ENCODE results near the gene NPC1L1. TPM values are rescaled to one million over a fixed set of nuclear protein-coding genes. Genes with fewer than 3 reads are reported as not detected.
A peak's percentile ranks its signal among the peaks of the same experiment; 100 is the strongest.
"Not testable (repeated sequence)": the region's sequence is repeated elsewhere in the genome, so short reads cannot be mapped to it uniquely, and the experiment has no call there.

The NPC1L1 gene
- total and polyA plus RNA-seq, 7 experiments from 2014 or later: 0.11 to 0.32 (median 0.21) TPM; not detected in 3

DNA sequence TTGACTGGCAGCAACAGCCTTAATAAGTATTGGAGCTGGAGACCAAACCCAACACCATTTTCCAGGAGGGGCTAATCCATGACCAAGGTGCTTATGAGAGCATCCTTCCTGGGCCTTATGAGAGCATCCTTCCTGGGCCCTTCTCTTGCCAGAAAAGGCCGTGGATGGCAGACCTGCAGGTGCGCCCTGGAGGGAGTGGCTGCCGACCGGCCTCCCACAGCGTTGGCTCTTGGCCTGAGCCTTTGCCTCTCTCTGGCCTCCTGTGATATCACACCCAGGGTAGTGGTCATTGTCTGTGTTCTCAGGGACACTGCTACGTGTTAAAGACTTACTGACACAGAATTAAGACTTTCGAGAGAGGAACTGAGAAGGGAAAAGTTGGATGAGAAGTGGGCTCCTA lies 28.4 kb downstream of the NPC1L1 start:
- ChIA-PET POLR2A (no interaction called here), CTCF (no interaction called here)
- Mint-ChIP-seq H3K27me3 (peaks cover 0 to 9% (median 5%) of the 10 kb centered on the region in 5 donors), H3K9me3 (peaks cover 0 to 24% (median 7%) of the 10 kb centered on the region in 11 donors), H3K4me1 (no peaks in the 10 kb centered on the region), H3K36me3 (peaks cover 0 to 6% (median 3%) of the 10 kb centered on the region in 5 donors), H3K4me3 (no peak overlapping the region), H3K27ac (no peak overlapping the region)
- Histone ChIP-seq H3K4me3 (ENCODE audit: low read length) (no peak overlapping the region), H3K36me3 (ENCODE audit: control insufficient read depth in 2 of 3, insufficient read depth in 3 of 3, low read length in 3 of 3) (no peaks in the 10 kb centered on the region), H3K27ac (ENCODE audit: low read depth, low read length) (no peak overlapping the region), H3K9me3 (ENCODE audit: control insufficient read depth in 2 of 3, low read length in 3 of 3) (no peaks in the 10 kb centered on the region), H3K27me3 (ENCODE audit: control insufficient read depth in 2 of 2, insufficient read depth in 2 of 2, low read length in 2 of 2) (no peaks in the 10 kb centered on the region), H3K4me1 (ENCODE audit: control insufficient read depth in 2 of 2, insufficient read depth in 2 of 2, low read length in 2 of 2) (no peaks in the 10 kb centered on the region)
- DNase-seq: no peak
- ATAC-seq: no peak
- intact Hi-C loops (cut with micrococcal nuclease): no loop called here

DNA sequence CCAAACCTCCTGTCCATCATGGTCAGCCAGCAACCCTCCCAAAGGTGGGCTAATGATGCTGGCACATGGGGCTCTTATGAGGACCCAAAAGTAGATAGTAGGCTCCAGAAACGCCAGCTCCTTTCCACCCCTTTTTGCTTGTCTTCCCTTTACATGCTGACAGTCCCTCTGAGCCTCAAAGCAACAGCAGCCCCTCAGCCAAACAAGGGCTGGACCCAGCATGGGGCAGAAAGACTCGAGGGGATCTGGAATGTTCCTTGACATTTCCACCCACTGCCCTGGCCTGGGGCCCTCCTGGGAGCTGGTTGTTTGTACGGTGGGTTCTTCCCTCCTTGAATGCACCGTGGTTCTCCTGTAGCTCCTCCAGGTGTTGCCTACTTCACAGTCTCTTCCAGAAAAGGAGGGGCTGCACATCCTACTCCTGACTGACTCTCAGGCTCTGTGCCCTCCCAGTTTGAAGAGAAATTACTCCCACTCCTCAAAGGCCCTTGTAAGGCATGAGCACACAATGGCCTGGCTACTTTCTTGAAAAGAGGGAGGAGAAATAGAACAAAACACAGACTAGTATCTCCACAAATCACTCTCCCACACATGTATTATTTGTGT lies 29.2 kb downstream of the NPC1L1 start:
- no peak for DNase-seq
- Mint-ChIP-seq H3K4me3 (no peak overlapping the region), H3K4me1 (no peaks in the 10 kb centered on the region), H3K27ac (no peak overlapping the region), H3K36me3 (peaks cover 0 to 7% (median 4%) of the 10 kb centered on the region in 5 donors), H3K9me3 (peaks cover 0 to 24% (median 9%) of the 10 kb centered on the region in 11 donors), H3K27me3 (peaks cover 0 to 9% (median 5%) of the 10 kb centered on the region in 5 donors)
- no peak for ATAC-seq
- Histone ChIP-seq H3K4me1 (ENCODE audit: control insufficient read depth in 2 of 2, insufficient read depth in 2 of 2, low read length in 2 of 2) (no peaks in the 10 kb centered on the region), H3K27me3 (ENCODE audit: control insufficient read depth in 2 of 2, insufficient read depth in 2 of 2, low read length in 2 of 2) (no peaks in the 10 kb centered on the region), H3K4me3 (ENCODE audit: low read length) (no peak overlapping the region), H3K36me3 (ENCODE audit: control insufficient read depth in 2 of 3, insufficient read depth in 3 of 3, low read length in 3 of 3) (no peaks in the 10 kb centered on the region), H3K9me3 (ENCODE audit: control insufficient read depth in 2 of 3, low read length in 3 of 3) (no peaks in the 10 kb centered on the region), H3K27ac (ENCODE audit: low read depth, low read length) (no peak overlapping the region)
- POLR2A ChIA-PET: no interaction called here
- intact Hi-C loops (cut with micrococcal nuclease): no loop called here
- CTCF ChIA-PET: no interaction called here

DNA sequence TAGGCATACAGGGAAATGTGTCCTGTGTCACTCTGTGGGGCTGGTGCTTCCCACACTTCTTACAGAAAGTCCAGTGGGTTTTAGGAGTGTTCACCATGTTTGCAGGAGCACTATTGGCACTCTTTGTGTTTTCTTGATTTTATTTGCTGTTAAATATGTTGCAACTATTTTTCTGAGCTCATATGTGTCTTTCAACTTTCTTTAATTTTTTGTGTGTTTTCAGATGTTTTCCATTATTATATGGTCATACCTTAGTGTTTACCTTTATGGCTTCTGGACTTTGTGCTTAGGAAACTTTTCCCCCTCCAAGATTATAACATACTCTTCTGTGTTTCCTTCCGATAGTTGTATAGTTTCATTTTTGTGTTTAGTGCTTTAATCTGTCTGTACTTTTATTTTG lies 29.9 kb downstream of the NPC1L1 start:
- Mint-ChIP-seq H3K36me3 (peaks cover 0 to 10% (median 7%) of the 10 kb centered on the region in 5 donors), H3K4me3 (no peak overlapping the region), H3K27me3 (peaks cover 0 to 9% (median 5%) of the 10 kb centered on the region in 5 donors), H3K27ac (no peak overlapping the region), H3K9me3 (peaks cover 0 to 28% (median 9%) of the 10 kb centered on the region in 11 donors), H3K4me1 (no peaks in the 10 kb centered on the region)
- DNase-seq (no peak), ATAC-seq (no peak)
- Histone ChIP-seq H3K27ac (ENCODE audit: low read depth, low read length) (no peak overlapping the region), H3K36me3 (ENCODE audit: control insufficient read depth in 2 of 3, insufficient read depth in 3 of 3, low read length in 3 of 3) (no peaks in the 10 kb centered on the region), H3K4me1 (ENCODE audit: control insufficient read depth in 2 of 2, insufficient read depth in 2 of 2, low read length in 2 of 2) (no peaks in the 10 kb centered on the region), H3K9me3 (ENCODE audit: control insufficient read depth in 2 of 3, low read length in 3 of 3) (no peaks in the 10 kb centered on the region), H3K4me3 (ENCODE audit: low read length) (no peak overlapping the region), H3K27me3 (ENCODE audit: control insufficient read depth in 2 of 2, insufficient read depth in 2 of 2, low read length in 2 of 2) (no peaks in the 10 kb centered on the region)
- POLR2A ChIA-PET: no interaction called here
- CTCF ChIA-PET: no interaction called here
- intact Hi-C loops (cut with micrococcal nuclease): no loop called here

DNA sequence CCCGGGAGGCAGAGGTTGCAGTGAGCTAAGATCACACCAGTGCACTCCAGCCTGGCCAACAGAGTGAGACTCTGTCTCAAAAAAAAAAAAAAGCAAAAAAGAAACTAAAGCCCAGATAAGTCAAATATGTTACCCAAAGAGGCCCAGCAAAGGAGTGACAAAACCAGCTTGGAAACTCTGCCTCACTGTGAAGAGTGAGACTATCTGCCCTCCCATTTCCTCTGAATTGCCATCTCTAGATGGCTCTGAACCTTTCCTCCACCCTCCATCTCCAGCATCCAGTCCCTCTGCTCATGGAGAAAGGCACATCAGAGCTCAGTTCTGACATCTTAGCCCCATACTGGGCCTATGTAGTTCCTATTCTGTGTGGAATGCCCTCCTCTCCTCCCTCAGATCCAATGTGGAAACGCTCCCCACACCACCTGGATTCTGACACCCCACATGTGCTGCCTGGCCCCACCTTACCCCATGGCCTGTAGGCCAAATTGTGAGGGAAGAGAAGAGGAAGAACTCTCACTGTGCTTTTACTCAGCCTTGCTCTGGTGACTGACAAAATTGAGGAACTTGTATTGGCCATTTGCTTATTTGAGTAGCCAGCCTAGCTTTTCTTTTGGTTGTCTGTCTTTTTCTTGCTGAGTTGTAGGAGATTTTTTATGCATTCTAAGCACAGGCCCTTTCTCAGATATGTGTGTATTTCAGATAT lies 32.7 kb downstream of the NPC1L1 start:
- Histone ChIP-seq H3K4me3 (ENCODE audit: low read length) (no peak overlapping the region), H3K9me3 (ENCODE audit: control insufficient read depth in 2 of 3, low read length in 3 of 3) (no peaks in the 10 kb centered on the region), H3K36me3 (ENCODE audit: control insufficient read depth in 2 of 3, insufficient read depth in 3 of 3, low read length in 3 of 3) (no peaks in the 10 kb centered on the region), H3K27me3 (ENCODE audit: control insufficient read depth in 2 of 2, insufficient read depth in 2 of 2, low read length in 2 of 2) (no peaks in the 10 kb centered on the region), H3K27ac (ENCODE audit: low read depth, low read length) (no peak overlapping the region), H3K4me1 (ENCODE audit: control insufficient read depth in 2 of 2, insufficient read depth in 2 of 2, low read length in 2 of 2) (no peaks in the 10 kb centered on the region)
- H3K4me3 Mint-ChIP-seq: peak overlapping the region in 1 of 10 donors; percentile 29
- peaks cover 0 to 10% (median 7%) of the 10 kb centered on the region in 5 donors for H3K36me3 Mint-ChIP-seq
- DNase-seq (no peak), ATAC-seq (no peak)
- ChIA-PET CTCF (no interaction called here), POLR2A (interaction anchor here (0.9 kb wide), 1 partner anchor 12 kb away, joined by 3 read pairs; no protein-coding TSS in a partner anchor)
- H3K9me3 Mint-ChIP-seq: peaks cover 0 to 28% (median 9%) of the 10 kb centered on the region in 11 donors
- H3K4me1 Mint-ChIP-seq: peaks cover 0 to 3% (median 0%) of the 10 kb centered on the region in 7 donors
- intact Hi-C loops (cut with micrococcal nuclease): no loop called here
- H3K27me3 Mint-ChIP-seq: peaks cover 0 to 9% (median 5%) of the 10 kb centered on the region in 5 donors
- H3K27ac Mint-ChIP-seq: no peak overlapping the region

DNA sequence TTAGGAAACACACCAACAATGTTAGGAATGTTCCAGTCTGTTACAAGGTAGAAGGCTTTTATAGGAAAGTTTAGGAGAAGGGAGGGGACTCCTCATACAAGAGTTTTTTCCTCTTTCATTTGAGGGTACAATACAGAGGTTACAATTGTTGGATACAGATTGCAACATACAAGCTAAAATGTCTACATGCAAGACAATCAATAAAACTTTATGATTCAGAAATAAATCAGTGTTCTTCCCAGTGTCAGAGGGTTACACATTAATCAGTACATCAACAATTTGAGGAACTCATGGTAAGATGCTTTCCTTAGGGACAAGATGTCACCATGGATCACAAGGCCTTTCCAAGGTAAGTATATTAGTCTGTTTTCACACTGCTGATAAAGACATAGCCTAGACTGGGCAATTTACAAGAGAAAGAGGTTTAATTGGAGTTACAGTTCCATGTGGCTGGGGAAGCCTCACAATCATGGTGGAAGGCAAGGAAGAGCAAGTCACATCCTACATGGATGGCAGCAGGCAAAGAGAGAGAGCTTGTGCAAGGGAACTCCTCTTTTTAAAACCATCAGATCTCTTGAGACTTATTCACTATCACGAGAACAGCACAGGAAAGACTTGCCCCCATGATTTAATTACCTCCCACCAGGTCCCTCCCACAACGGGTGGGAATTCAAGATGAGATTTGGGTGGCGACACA lies 34.4 kb downstream of the NPC1L1 start:
- POLR2A ChIA-PET; H3K4me1 ChIP-seq (ENCODE audit: control insufficient read depth in 2 of 2, insufficient read depth in 2 of 2, low read length in 2 of 2); intact Hi-C loops (cut with micrococcal nuclease); H3K4me3 ChIP-seq (ENCODE audit: low read length); DNase-seq; H3K36me3 ChIP-seq (ENCODE audit: control insufficient read depth in 2 of 3, insufficient read depth in 3 of 3, low read length in 3 of 3); H3K4me3 Mint-ChIP-seq; H3K9me3 ChIP-seq (ENCODE audit: control insufficient read depth in 2 of 3, low read length in 3 of 3); H3K27me3 Mint-ChIP-seq; H3K4me1 Mint-ChIP-seq; CTCF ChIA-PET; H3K27me3 ChIP-seq (ENCODE audit: control insufficient read depth in 2 of 2, insufficient read depth in 2 of 2, low read length in 2 of 2); H3K27ac ChIP-seq (ENCODE audit: low read depth, low read length); ATAC-seq: not testable (repeated sequence)
- peak overlapping the region in 1 of 9 donors; percentile 70 for H3K27ac Mint-ChIP-seq
- H3K36me3 Mint-ChIP-seq: peaks cover 0 to 10% (median 7%) of the 10 kb centered on the region in 5 donors
- peaks cover 0 to 28% (median 9%) of the 10 kb centered on the region in 11 donors for H3K9me3 Mint-ChIP-seq

DNA sequence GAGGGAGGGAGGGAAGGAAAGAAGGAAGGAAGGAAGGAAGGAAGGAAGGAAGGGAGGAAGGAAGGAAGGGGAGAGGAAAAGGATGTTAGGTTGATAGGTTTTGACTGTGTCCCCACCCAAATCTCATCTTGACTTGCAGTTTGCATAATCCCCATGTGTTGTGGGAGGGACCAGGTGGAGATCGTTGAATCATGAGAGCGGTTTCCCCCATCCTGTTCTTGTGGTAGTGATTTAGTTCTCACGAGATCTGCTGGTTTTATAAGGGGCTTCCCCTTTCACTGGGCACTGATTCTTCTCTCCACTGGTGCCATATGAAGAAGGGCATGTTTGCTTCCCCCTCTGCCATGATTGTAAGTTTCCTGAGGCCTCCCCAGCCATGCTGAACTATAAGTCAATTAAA lies 35.5 kb downstream of the NPC1L1 start:
- no peak for DNase-seq
- ChIA-PET POLR2A (no interaction called here), CTCF (no interaction called here)
- Mint-ChIP-seq H3K27me3 (peaks cover 0 to 5% (median 0%) of the 10 kb centered on the region in 5 donors), H3K36me3 (peaks cover 0 to 8% (median 5%) of the 10 kb centered on the region in 5 donors), H3K4me3 (no peak overlapping the region), H3K4me1 (peaks cover 0 to 3% (median 0%) of the 10 kb centered on the region in 7 donors), H3K27ac (no peak overlapping the region), H3K9me3 (peaks cover 0 to 22% (median 7%) of the 10 kb centered on the region in 11 donors)
- intact Hi-C loops (cut with micrococcal nuclease): no loop called here
- H3K27me3 ChIP-seq (ENCODE audit: control insufficient read depth in 2 of 2, insufficient read depth in 2 of 2, low read length in 2 of 2): no peaks in the 10 kb centered on the region
- no peak overlapping the region for H3K27ac ChIP-seq (ENCODE audit: low read depth, low read length)
- no peaks in the 10 kb centered on the region for H3K36me3 ChIP-seq (ENCODE audit: control insufficient read depth in 2 of 3, insufficient read depth in 3 of 3, low read length in 3 of 3)
- H3K4me3 ChIP-seq (ENCODE audit: low read length): no peak overlapping the region
- no peak for ATAC-seq
- no peaks in the 10 kb centered on the region for H3K4me1 ChIP-seq (ENCODE audit: control insufficient read depth in 2 of 2, insufficient read depth in 2 of 2, low read length in 2 of 2)
- H3K9me3 ChIP-seq (ENCODE audit: control insufficient read depth in 2 of 3, low read length in 3 of 3): no peaks in the 10 kb centered on the region

All from naive thymus-derived CD4-positive, alpha-beta T cell (primary cell).